GM19324 (cell line): ENCODE data around the gene NLRP6.
"Not testable (repeated sequence)": the region's sequence is repeated elsewhere in the genome, so short reads cannot be mapped to it uniquely, and the experiment has no call there.

Experiments used
- ATAC-seq: cut with Tn5 transposase; IDR thresholded peaks from one replicate; pipeline ENCODE4 v1.9.1; 2021; ENCODE audit warnings: mild to moderate bottlenecking, moderate library complexity; ENCODE audit not compliant: unreplicated experiment, low FRiP score

NLRP6 gene

GRCh38 chr11:333616-334263 lies 55.5 kb downstream of the NLRP6 start:
- not testable (repeated sequence) for ATAC-seq

- ATAC-seq, result no peak
Observed at GRCh38 chr11:334264-334994, 56.2 kb downstream of the NLRP6 start.
